GM18508 (cell line): Measurements from ENCODE around the gene TRPM3.
A peak's percentile ranks its signal among the peaks of the same experiment; 100 is the strongest.

Experiments
- ATAC-seq: cut with Tn5 transposase; IDR thresholded peaks from one replicate; pipeline ENCODE4 v1.9.1; 2021; ENCODE audit warnings: moderate number of reproducible peaks; ENCODE audit not compliant: insufficient read depth, unreplicated experiment

TRPM3 gene

DNA sequence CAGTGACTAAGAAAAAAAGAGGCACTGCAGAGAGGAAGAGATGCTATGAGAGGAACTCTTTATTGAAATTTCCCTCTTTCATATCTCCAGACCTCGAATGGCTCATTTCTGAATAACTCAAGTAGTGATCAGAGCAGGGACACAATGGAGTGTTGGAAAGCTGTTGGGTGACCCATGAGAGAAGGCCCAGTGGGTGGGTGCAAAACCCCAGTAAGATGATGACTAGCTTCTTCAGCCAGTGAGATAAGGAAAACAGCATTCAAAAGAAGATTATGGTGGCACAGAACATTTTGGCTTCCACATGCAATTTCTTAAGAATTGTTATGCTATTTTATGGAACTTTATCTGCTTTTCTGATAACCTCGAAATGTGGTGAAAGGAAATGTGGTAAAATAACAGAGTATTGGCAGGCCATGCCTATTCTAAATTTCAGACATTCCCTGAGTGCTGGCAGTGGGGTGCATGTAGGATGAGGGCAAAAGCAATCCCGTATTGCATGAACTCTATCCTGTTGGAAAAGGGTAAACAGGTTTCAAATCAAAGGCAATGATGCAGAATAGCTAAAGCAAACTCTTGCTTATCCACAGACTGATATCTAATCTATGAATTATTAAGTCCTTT is 579.0 kb downstream of the TRPM3 start:
- ATAC-seq: no peak

DNA sequence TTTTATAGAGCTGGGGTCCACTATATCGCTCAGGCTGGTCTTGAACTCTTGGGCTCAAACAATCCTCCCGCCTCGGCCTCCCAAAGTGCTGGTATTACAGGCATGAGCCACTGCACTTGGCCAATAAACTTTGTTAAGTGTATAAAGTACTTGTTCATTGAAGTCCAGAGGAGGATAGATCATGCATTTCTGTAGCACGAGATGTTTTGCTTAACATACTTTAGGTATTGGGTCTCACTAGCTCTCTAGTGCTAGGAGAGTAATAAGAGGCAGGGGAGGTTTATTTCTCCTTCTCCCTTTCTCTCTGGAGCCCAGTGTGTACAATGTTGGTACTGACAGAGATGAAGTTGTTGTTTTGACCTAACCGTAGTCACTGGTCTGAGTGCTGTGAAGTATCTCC is 581.4 kb downstream of the TRPM3 start:
- ATAC-seq: no peak

DNA sequence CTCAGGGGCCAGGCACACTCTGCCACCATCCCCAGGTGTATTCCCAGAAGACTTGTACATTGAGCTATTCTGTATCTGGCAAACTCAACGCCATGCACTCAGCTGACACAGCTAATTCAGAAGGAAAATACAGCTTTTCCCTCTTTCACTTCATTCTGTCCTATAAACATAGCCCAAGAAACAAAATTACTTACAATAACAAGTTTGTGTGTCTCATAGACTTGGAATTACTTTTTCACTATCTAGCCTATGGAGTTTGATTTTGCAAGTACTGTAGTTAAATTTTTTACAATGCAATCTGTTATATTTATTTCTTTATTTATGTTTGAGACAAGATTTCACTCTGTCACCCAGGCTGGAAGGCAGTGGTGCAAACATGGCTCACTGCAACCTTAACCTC is 581.9 kb downstream of the TRPM3 start:
- ATAC-seq: no peak

DNA sequence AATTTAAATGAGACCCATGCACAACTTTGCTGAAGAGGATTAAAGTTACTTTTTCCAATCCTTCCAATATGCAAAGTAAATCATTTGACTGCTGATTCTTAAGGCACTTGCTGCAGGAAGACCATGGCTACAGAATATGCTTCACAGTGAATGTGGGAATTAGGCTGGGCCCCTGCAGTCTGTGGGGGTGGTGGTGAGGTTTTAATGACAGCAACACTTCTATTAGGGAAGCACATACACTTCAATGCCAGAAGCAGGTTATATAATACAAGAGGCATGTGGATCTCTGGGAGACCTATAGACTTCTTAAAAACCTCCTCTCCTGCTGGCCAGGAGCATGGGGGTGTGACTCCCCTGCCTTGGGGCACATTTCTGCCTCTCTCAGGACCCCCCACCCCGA is 582.4 kb downstream of the TRPM3 start:
- no peak for ATAC-seq

DNA sequence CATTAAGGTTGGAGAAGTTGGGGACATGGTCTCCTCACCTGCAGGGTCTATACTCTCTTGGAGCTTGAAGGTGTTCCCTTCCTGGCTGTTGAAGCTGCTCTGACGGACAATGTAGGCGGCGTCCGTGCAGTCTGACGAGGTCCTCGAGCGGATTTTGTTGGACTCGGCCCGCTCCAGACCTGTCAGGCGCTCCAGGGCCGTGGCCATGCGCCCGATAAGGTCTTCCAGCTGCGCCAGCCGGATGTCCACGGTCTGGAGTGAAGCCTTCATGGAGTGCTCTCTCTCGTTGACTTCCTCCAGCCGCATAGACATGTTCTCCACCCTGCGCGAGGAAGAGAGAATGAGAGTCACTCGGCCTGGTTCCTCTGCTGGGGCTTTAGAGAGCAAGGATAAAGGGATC is 584.3 kb downstream of the TRPM3 start:
- no peak for ATAC-seq

DNA sequence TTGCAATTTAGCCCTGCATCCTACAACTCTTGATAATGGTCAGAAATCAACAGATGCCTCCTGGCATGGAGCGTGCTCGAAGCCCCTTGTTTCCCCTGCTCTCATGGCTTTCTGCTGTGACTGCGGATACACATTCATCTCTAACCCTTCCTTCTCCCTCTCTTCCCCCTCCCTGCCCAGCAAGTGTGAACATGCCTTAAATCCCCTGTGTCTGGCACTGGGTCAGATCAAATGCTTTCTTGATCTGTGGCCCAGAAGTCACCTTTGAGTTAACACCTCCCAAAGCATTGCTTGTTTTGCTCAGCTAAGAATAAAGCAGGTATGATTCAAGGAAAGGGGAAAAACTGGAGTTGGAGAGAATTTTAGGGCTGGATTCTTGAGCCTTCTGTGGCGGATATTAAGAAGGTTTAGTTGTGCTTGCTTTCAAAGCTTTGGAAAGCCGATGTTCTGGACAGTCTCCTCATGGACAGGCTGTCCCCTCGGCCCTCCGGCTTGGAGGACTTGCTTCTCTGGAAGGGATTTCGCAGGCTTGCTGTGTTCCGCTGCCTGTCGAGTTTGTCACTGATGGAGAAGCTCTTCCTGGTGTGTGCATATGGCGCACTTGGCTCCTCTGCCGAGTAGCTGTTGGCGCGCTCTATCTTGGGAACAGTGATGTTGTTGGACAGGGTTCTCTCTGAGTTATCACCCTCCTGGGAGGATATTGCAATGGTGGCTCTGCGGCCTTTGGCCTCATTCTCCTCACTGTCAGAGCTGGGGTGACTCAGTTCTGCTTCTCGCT is 585.7 kb downstream of the TRPM3 start:
- no peak for ATAC-seq

DNA sequence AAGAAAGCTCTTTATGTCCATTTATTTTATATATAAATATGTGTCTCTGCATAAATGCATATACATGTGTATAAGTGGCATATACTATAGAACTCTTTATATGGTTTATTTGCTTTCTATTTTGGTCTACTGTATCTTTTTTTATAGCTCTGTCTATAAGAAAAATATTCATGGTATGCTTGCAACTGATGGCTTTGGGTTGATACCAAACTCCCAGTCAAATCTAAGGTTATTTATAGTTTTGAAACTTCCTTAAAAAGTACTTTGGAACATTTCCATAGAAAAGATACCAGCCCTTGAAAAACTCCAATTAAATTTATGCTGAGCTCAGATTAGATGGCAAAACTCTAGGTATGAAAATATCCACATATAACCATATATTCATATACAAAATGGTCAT is 587.0 kb downstream of the TRPM3 start:
- ATAC-seq: no peak

DNA sequence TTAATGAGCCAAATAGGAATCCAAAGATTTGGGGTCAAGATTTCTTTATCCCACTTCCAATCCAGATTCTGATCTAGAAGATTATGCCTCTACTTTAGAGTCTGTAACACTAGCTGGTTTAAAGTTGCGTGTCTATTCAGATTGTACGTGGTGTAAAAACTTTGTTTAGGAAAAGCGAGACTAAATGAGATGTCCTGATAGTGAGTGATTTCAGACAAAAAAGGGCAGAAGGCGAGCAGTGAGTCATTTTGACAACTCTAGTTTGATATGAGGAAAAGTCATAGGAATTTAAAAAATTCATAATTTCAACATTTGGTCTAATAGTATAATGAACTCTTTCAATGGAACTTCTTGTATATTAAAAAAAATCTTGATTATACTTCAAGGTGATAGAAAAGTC is 587.4 kb downstream of the TRPM3 start:
- no peak for ATAC-seq

DNA sequence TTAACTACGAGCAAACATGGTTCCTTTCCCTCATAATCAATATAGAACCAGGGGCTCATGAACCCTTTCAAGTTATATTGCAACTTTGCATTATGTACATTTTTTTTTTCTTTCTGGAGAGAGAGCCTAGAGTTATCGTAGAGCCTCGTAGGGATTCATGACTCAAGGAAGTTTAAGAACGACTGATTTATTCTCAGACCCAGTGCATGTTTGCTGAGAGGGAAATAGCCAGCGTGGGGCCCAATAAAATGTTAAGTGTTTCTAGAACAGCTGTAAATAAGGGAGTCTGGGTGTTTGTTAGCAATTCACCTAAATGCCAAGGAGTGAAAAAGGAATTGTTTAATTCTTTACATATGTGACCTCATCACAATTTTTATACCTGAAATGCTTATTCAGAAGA is 587.9 kb downstream of the TRPM3 start:
- ATAC-seq: no peak

DNA sequence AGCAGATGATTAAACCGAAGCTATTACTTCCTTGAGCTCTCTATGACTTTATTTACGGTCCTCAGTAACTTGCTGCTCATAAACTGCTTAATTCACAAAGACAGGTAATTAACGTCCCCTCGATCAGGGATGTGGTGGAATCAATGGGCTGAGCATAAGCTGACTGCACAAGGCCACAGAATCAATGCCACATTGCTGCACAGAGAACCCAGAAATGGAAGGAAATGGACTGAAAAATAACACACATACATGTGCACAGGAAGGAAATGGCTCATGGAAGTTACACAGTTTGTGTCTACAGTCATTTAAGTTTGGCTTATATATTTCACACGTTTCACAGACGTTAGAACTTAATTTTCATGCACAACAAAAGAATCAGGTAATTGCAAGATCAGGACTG is 588.7 kb downstream of the TRPM3 start:
- no peak for ATAC-seq

DNA sequence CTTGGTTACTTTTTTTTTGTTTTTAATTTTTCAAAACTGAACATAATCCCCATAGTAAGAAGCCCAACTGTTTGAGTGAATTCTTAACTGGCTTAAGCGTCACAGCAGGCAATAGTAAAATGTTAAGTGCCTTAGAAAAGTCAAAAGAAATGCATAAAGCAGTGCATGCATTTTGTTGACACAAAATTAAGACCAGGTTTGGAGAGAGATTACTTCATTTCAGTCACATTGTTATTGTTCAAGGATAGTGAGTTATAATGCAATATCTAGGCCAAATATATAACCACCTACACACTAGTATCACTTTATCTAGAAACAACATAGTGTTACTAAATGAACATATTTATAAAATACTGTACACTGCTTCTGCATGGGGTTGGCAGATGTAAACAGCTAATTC is 590.1 kb downstream of the TRPM3 start:
- no peak for ATAC-seq

DNA sequence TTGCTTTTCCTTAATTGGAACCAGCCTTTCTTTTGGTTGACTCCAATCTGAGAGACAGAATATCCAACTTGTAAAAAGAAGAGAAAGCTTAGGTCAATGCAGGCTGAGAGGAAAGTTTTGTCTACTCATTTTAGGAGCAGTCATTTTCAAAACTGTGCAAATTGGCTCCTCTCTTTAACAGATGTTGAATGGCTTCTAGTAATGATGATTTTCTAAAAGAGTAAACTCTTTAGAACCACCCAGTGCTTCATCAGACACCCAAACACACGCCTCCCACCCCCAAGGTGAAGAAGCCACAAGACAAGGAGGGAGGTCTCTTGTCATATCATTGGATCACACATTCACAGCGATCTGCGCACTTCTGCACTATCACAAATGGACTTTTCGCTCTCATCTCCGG is 590.7 kb downstream of the TRPM3 start:
- ATAC-seq: no peak

DNA sequence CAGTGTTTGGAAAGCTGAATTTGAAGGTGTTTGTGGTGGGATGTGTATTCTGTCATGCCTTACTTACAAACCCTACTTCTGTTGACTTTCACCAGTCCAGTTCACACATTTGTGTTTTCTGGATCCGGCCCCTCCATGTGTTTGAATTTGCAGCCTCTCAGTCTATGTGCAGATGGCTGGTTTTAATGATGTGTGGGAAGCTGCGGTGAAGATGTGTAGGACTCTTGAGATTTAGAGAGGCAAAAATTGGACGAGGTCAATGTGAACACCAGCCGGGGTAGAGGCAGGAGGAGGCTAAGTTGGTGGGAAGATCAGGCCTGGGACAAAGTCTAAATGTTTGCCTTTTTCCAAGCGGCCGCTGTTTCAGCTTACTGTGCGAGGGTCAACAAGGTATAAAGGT is 591.6 kb downstream of the TRPM3 start:
- no peak for ATAC-seq

DNA sequence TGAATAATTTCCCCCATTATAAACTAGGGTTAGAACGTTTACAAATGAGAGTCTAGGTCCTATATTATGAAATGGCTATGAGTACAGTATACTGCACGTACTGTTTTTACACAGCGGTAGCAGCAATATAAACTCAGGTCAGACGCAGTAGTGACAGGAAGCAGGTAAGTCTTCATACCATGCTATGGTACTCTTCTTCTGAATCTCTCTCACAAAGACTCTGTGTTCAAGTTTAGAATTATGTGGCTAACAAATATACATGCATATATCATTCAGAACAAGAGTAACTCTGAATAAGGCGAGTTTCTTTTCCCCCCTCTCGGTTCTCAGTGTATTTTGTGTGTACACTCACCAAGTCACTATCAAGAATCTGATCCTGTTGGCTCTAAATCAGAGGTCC is 592.0 kb downstream of the TRPM3 start:
- ATAC-seq: no peak

DNA sequence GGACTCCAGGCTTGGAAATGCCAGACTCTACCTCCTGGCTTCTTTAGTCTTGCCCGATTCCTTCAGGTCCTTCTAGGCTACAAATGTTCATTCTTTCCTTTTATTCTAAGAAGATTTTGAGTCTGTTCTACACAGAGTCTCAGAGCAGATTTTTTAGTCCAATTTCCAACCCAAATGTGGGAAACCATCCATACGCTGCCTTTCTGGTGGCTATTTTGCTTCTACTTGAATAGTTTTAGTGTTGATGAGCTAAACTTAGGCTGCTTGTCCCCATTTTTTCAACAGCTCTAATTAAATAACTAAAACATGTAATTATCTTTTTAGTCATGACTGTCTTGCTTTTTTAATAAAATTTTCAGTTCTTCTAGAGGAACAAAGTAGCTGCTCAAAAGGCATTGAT is 594.5 kb downstream of the TRPM3 start:
- no peak for ATAC-seq

DNA sequence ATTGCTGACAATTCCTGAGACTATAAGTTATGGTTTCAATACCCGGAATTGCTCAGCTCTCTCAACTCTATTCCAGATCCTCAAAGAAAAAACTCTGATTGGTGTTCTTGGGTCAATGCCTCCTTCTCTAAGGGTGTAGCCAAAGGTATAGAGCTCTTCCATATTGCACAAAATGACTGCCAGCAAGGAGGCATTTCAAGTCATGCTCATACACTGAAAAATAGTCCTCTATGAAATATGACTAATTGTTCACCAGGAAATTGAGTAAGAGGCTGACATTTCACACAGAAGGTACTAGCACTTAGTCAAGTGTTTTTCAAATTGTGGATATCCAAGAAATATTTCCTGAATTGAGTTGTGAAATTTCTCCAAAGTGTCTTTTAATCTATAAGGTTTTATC is 595.9 kb downstream of the TRPM3 start:
- ATAC-seq: no peak

DNA sequence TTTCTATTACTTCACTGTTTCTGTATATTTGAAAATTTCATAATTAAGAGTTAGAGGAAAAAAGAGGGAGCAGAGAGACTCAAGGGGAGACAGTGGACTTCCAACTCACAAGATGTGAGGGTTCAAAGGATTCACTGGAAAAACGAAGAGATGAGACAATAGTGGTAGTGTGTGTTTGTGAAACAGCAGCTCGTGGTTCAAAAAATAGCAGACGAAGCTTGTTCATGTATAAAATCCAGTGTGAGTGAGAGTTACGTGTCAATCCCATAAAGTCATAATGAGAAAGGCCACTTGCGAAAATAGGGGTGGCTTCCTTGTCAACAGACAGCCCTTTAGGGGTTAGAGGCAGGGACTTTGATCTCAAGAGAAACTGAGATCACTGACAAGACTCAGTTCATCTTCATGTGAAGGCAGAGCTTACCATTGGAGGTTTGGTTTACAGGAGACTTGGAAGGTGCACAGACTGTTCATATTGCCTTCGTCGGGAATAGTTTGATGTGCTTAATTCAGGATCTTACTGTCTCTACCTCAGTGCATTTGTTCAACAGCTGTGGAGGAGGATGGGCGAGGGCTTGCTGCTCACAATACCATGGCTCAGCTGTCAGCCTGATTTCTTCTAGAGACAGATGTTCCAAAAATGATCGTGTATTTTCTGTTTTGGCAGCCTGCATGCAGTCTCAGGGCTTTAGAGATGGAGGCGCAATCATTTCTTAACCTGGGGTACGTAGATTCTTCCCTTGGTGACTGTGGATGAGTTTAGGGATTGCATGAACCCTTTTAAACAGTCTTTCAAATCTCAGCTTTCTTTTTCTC is 601.3 kb downstream of the TRPM3 start:
- ATAC-seq: peak; percentile 80

DNA sequence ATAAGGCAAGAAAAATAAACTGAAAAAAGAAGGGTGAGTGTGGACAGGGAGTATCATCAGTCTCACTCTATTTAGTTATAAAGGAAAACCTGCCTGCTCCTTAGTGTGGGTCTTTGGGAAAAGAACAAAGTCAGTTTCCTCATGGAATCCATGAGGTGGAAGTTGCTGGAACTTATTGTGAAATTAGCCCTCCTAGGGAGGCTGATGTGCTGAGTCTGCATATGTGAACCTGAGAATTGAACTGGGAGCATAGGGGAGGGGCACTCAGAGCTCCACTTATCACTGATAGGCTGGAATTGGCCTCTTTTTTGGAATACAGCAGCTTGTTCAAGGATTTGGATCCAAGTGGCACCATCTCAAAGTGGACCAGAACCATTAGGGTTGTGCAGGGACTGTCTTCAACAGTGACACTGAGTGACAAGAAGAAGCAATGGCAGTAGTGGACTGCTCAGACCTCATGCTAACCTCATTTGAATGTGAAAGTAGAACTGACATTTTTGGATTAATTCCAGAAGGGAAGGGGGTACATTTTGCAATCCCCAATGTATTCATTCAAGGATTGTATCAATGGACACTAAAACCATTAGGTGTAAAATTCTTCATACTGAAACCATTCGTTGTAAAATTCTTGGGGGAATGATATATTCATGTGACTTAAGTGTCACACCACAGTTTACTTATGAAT is 603.4 kb downstream of the TRPM3 start:
- no peak for ATAC-seq

DNA sequence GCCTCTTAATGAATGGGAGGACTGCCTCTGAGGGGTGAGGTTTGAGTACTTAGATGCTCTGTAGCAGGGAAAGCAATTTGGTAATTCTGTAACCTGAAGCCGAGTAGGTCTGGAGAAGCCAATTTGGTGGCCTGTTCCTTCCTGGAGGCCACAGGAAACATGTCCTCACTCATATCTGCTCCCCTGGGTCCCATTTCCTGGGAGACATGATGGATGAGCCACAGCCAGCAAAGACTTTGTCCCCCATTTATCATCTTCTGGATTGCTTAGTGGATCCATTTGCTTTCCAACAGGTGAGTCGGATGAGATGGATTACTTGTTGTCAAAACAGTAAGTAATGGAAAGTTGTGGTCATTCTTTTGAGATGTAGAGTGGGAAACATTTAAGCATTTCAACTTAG is 607.1 kb downstream of the TRPM3 start:
- no peak for ATAC-seq

DNA sequence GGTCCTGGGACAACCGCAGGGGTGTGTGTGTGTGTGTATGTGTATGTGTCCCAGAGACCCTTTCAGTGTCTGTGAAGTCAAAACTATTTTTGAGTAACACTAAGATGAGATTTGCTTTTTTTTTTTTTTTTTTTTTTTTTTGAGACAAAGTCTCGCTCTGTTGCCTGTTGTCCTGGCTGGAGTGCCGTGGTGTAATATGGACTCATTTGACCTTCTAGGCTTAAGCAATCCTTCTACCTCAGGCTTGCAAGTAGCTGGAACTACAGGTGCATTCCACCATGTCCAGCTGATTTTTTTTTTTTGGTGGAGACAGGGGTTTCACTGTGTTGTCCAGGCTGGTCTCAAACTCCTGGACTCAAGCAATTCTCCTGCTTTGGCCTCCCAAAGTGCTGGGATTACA is 609.6 kb downstream of the TRPM3 start:
- ATAC-seq: no peak
